Transverse colon (tissue), 4 donors: Measurements from ENCODE around the gene DYRK3. TPM values are rescaled to one million over a fixed set of nuclear protein-coding genes. Genes with fewer than 3 reads are reported as not detected.

Experiments used
- DNase-seq: peaks from one replicate; pipeline ENCODE4 v3.0.0-alpha.2; 2019
- H3K27ac ChIP-seq, 4 donors: fragments of 200-600 bp; sonication (generic); 2 replicates each; pipeline ENCODE4 v1.5.1; 2016 to 2018; ENCODE audit warnings: inconsistent platforms in 4 of 4
- H3K27me3 ChIP-seq: fragments of 200-600 bp; sonication (generic); 2 replicates; pipeline ENCODE4 v1.5.1; 2017; ENCODE audit warnings: inconsistent platforms
- H3K36me3 ChIP-seq, 4 donors: fragments of 200-600 bp; sonication (generic); 2 replicates each; pipeline ENCODE4 v1.5.1; 2017 to 2019; ENCODE audit warnings: inconsistent platforms in 4 of 4
- H3K4me1 ChIP-seq, 4 donors: fragments of 200-600 bp; sonication (generic); 2 replicates each; pipeline ENCODE4 v1.5.1; 2017 to 2020; ENCODE audit warnings: inconsistent platforms in 4 of 4
- H3K4me3 ChIP-seq, 4 donors: fragments of 200-600 bp; sonication (generic); 1 replicate in 1 of 4; 2 replicates in 3 of 4; pipeline versions ENCODE4 v1.5.1 to v1.6.1; 2017 to 2019; ENCODE audit warnings: inconsistent platforms in 4 of 4
- H3K9me3 ChIP-seq, 2 donors: fragments of 200-600 bp; sonication (generic); 2 replicates each; pipeline ENCODE4 v1.5.1; 2017 to 2019; ENCODE audit warnings: inconsistent platforms in 2 of 2
- EP300 ChIP-seq: sonication (generic); formaldehyde crosslinking; IDR thresholded peaks from one replicate; pipeline ENCODE4 v1.6.1; 2017; ENCODE audit warnings: antibody characterized with exemption, low read depth
- POLR2A ChIP-seq: fragments of 450-650 bp; IDR thresholded peaks from one replicate; pipeline ENCODE4 v1.6.1; 2016; ENCODE audit warnings: antibody characterized with exemption, mild to moderate bottlenecking, moderate library complexity
- POLR2AphosphoS5 ChIP-seq, 3 donors: sonication (generic); formaldehyde crosslinking; IDR thresholded peaks; one replicate each; pipeline ENCODE4 v1.6.1; 2016; ENCODE audit warnings: antibody characterized with exemption in 3 of 3
- WGBS, 2 donors: methylation state at CpG; one replicate each; pipeline ENCODE4 v1.1.5; 2018; ENCODE audit warnings: low coverage in 1 of 2; 5-methylcytosine and 5-hydroxymethylcytosine counted together
- in situ Hi-C, 4 donors: fragments of 200-750 bp; cut with MboI; loops; one replicate each; pipeline versions ENCODE4 v1.15.0 to v1.15.1; 2017; ENCODE audit warnings: low sequenced_read_pairs in 3 of 4, low pct_ligation_motif_present in 1 of 4, low pct_unique_long_range_greater_than_20kb in 1 of 4
- intact Hi-C: fragments of 100-400 bp; cut with DNase I; formaldehyde crosslinking; loops from one replicate; pipeline ENCODE4 v1.15.1; 2023; ENCODE audit warnings: low total_unique reads
- total RNA-seq, 4 donors: library from RNA; depleted of rRNA; stranded (reverse); fragments of >200 nt; gene quantifications; one replicate each; pipeline ENCODE4 v1.1.0, GENCODE V29; 2016
- TF ChIP-seq, protein P1 (sequence below), 5 experiments: fragments of 200-600 bp in 3 of 5; fragments of 450-650 bp in 2 of 5; sonication (generic) in 3 of 5; IDR thresholded peaks; 1 replicate in 2 of 5; 2 replicates in 3 of 5; pipeline ENCODE4 v1.5.1; 2016 to 2017; ENCODE audit warnings: antibody characterized with exemption in 5 of 5, inconsistent platforms in 3 of 5, mild to moderate bottlenecking in 2 of 5, moderate library complexity in 1 of 5

The DYRK3 gene
- total RNA-seq, 4 donors from 2014 or later = 1.6 to 3.2 TPM; not detected in 2

DNA sequence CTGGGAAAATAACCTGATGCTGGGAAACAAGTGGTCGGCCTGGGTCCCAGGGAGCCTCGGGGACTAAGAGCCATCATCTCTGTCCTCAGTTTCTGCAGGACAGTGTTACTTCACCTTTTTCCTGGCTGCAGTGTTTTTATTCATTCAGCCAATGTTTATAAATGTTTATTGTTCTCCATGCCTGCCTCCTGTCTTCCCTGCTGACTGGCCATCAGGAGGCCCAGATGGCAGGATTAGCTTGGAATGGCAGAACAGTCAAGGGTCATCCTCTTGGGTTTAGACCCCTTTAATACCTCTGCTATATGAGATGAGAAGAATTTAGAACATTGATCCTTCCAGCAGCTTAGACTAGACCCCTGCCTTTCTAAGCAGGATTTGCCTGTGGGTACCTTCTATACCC lies 62.7 kb downstream of the DYRK3 start:
- in situ Hi-C loops = no loop called here
- DNase-seq = no peak

More for the DNA sequence above, 62.7 kb downstream of the DYRK3 start:
- H3K27me3 ChIP-seq = no peaks in the 10 kb centered on the region
- WGBS, 2 donors = 80 to 86% methylated on average over 1 to 2 of the region's 2 CpGs
- peaks cover 36 to 78% (median 60%) of the 10 kb centered on the region in 4 donors for H3K4me1 ChIP-seq
- no peak overlapping the region for H3K4me3 ChIP-seq
- intact Hi-C loops = no loop called here
- H3K9me3 ChIP-seq = no peaks in the 10 kb centered on the region
- H3K36me3 ChIP-seq = no peaks in the 10 kb centered on the region
- no peak overlapping the region for H3K27ac ChIP-seq
- no peak for TF ChIP-seq POLR2A
- TF ChIP-seq EP300 = no peak
- no peak for TF ChIP-seq POLR2AphosphoS5 (IDR thresholded peaks at IDR 0.05)
- TF ChIP-seq, protein P1, sequence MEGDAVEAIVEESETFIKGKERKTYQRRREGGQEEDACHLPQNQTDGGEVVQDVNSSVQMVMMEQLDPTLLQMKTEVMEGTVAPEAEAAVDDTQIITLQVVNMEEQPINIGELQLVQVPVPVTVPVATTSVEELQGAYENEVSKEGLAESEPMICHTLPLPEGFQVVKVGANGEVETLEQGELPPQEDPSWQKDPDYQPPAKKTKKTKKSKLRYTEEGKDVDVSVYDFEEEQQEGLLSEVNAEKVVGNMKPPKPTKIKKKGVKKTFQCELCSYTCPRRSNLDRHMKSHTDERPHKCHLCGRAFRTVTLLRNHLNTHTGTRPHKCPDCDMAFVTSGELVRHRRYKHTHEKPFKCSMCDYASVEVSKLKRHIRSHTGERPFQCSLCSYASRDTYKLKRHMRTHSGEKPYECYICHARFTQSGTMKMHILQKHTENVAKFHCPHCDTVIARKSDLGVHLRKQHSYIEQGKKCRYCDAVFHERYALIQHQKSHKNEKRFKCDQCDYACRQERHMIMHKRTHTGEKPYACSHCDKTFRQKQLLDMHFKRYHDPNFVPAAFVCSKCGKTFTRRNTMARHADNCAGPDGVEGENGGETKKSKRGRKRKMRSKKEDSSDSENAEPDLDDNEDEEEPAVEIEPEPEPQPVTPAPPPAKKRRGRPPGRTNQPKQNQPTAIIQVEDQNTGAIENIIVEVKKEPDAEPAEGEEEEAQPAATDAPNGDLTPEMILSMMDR (IDR thresholded peaks at IDR 0.05) = no peak

Other genes starting within 250 kb of the DYRK3 start
- 10 to 100 TPM; 13.8 to 77.4 (median 17.8) TPM for gene IKBKE, start 165.1 kb upstream of the DYRK3 start, total RNA-seq
- 10 to 100 TPM in 1 of 4 donors, 1 to 10 TPM in 3; 4.6 to 14.0 (median 7.8) TPM for gene RASSF5, start 128.0 kb upstream of the DYRK3 start, total RNA-seq
- 10 to 100 TPM; 20.9 to 57.3 (median 39.5) TPM for gene EIF2D, start 23.1 kb upstream of the DYRK3 start, total RNA-seq
- gene MAPKAPK2, start 49.4 kb downstream of the DYRK3 start, total RNA-seq = 10 to 100 TPM; 47.0 to 74.8 (median 52.2) TPM
- not detected for gene IL19, start 135.2 kb downstream of the DYRK3 start, total RNA-seq
- gene IL10, start 137.0 kb downstream of the DYRK3 start, total RNA-seq = 1 to 10 TPM in 2 of 4 donors, not detected in 2; 1.6 to 4.4 TPM
- gene IL20, start 230.1 kb downstream of the DYRK3 start, total RNA-seq = not detected